G401.6 (cell line): ENCODE data around the gene RGPD8.
"Not testable (repeated sequence)": the region's sequence is repeated elsewhere in the genome, so short reads cannot be mapped to it uniquely, and the experiment has no call there.

ENCODE experiments used
- FAIRE-seq: peaks from 2 replicates; lab custom pipeline; 2012; peaks lifted over from hg19 to GRCh38; lab: Jason Lieb, UNC

RGPD8 gene

DNA sequence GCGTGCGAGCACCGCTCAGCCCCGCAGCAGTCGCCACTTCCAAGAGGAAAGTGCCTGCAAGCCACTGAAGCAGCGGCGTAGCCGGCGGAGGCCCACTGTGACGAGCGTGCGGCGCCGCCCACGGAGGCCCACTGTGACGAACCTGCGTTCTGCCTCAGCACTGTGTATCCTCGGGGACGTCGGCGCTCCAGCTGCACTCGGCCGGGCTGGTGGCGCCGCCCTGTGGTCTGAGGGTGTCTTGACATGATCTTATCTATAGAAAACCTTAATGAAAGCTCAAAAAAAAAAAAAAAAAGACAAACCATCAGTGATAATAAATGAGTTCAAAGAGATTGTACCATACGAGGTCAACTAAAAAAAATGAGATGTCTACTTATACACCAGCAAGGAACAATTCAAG is at the start of gene RGPD8:
Gene RGPD8, minus strand, starts transcription at position 166 of the 400 bp plus-strand sequence. CDS start 192 bp downstream, outside the sequence.
- not testable (repeated sequence) for FAIRE-seq

- no peak for FAIRE-seq
Measured at GRCh38 chr2:112483042-112483473, 49.6 kb upstream of the RGPD8 start.

DNA sequence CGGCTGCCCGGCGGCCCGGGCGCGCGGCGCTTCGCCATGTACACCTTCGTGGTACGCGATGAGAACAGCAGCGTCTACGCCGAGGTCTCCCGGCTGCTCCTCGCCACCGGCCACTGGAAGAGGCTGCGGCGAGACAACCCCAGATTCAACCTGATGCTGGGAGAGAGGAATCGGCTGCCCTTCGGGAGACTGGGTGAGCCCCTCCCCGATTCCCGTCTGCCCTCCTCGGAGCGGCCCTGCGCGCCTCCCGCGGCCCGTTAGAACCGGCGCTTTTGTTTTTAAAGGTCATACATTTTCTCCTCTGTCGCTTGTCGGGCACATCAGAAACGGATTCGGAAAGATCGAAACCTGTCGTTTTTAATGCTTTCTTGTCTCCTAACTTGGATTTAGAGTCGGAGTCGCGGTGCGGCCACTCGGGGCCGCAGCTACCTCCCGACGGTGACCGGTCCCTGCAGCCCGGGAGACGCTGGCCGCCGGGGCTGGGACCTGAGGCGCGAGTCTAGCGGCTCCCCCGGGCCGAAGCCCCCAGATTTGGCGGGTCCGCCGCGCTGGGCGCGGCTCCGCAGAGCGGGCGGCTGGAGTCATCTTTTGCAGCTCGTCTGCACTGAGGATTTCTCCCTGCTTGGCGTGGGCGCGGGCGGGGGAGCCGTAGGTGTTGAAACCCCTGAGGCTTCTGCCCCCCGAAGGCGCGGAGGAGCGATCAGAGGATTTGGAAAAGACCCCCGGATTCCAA is 49.0 kb upstream of the RGPD8 start:
- no peak for FAIRE-seq

GRCh38 chr2:112481528-112482233 is 48.2 kb upstream of the RGPD8 start, which contains the start of gene TTL:
TTL (plus strand) TSS chr2:112482156; CDS start chr2:112482345, 189 bp downstream.
- FAIRE-seq, result no peak

GRCh38 chr2:112481050-112481527 is 47.6 kb upstream of the RGPD8 start:
- FAIRE-seq, result peak; percentile 70

GRCh38 chr2:112480530-112481049 is 47.1 kb upstream of the RGPD8 start:
- no peak for FAIRE-seq

GRCh38 chr2:112476434-112476833 is 43.0 kb upstream of the RGPD8 start:
- no peak for FAIRE-seq

DNA sequence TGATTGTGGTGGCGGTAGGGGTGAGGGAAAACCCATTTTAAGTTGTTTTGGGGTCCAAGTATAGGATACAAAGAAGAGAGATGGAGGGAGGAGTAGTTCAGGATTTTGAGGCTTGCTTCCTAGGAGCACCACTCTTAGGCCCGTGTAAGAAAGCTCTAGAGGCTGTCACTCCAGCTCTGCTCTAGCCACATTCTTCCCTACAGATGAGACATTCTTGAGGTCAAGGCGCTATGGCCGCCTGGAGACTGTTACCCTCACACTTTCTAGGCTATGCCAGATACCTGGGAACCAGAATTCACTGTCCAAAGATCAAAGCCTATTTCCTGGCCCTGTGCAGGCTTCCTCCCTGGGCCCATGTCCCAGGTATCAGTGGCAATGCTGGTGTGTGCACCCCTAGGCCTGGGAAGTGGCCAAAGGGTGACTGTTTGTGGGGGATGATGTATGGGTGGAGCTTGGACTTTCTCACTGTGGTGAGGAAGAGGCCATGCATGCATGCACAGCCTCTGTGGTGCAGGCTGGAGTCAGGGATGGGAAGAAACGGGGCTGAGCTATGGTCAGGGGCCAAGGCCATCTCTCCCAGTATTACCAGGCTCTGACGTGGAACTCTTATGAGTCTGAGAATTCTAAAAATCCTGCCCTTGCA is 41.5 kb upstream of the RGPD8 start:
- no peak for FAIRE-seq

- FAIRE-seq, result no peak
Measured at GRCh38 chr2:112472547-112473263, 39.3 kb upstream of the RGPD8 start.

DNA sequence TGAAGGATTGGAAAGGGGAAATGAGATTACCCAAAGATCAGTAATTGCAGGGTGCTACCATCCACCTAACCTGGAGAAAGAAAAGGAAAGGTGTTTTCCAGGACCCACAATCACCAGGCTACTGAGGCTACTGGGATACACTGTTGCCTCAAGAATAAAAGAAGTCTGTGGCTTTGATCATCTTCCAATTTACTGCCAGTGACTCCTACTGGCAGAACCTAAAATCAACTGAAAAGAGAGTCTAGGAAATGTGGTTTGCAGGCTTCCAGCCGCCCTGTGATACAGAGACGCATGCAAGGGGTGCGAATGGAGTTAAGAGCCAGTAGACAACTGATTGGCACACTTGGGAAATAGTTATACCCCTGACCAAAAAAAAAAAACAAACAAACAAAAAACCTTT is 31.9 kb upstream of the RGPD8 start:
- no peak for FAIRE-seq

DNA sequence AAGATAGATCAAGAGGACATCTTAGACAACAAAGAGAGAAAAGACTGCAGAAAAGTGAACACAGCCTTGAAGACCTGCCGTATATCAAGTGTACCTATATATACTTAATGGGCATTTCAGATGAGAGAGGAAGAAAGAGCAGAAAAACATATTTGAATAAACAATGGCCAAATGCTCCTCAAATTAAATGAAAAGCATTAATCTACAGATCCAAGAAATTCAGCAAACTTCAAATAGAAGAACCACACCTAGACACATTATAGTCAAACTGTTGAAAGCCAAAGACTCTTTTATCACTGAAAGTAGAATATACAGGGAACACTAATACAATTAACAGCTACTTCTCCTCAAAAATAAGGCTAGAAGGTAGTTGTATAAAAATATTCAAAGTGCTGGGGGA is 29.8 kb upstream of the RGPD8 start:
- FAIRE-seq, result no peak

DNA sequence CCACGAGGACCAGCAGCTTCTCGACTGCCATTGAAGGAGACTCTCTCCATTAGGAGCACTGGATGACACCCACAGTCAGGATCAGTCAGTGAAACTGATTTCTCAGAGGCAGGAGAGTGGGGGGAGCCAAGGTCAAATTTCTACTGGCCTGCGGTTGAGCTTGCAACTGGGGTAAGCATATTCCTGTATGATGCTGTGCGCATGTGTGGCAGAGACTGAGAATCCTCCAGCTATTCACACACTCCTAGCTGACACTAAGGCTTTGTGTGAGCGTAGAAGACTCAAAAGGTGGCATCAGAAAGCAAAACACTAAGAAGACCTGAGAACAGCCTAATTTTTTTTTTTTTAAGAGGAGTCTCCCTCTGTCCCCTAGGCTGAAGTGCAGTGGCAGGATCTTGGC is 28.7 kb upstream of the RGPD8 start:
- FAIRE-seq, result no peak

GRCh38 chr2:112459372-112459771 is 25.9 kb upstream of the RGPD8 start:
- FAIRE-seq, result no peak

GRCh38 chr2:112454586-112454985 is 21.1 kb upstream of the RGPD8 start:
- no peak for FAIRE-seq

- FAIRE-seq, result no peak
Measured at GRCh38 chr2:112451317-112451716, 17.9 kb upstream of the RGPD8 start.

GRCh38 chr2:112449854-112450253 is 16.4 kb upstream of the RGPD8 start:
- no peak for FAIRE-seq

GRCh38 chr2:112444256-112444655 is 10.8 kb upstream of the RGPD8 start:
- FAIRE-seq, result not testable (repeated sequence)

DNA sequence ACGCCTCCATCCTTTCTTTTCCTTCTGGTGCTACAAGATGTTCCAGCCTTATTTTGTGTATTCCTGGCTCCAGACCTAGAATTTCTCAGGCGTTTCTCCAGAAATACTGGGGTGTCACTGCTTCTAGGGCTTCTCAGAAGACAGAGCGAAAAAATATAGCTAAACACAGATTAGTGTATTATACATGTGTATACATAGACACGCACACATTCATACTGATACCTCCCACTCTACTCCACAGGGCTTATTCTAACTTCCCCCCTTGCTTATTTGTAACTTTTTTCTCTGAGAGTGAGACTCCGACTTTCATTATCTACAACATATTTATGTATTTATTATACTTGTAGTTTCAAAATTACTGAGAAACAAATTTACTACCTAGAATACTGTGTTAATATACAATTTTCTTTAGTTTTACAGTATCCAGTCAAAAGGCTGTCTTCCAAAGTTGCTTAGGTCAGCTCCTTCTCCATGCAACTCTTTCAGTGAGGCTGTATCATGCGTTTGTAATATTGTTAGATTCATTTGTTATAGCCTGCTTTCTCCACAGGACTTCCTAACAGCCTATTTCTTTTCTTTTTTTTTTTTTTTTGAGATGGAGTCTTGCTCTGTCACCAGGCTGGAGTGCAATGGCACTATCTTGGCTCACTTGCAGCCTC is 5.3 kb upstream of the RGPD8 start:
- FAIRE-seq, result not testable (repeated sequence)

DNA sequence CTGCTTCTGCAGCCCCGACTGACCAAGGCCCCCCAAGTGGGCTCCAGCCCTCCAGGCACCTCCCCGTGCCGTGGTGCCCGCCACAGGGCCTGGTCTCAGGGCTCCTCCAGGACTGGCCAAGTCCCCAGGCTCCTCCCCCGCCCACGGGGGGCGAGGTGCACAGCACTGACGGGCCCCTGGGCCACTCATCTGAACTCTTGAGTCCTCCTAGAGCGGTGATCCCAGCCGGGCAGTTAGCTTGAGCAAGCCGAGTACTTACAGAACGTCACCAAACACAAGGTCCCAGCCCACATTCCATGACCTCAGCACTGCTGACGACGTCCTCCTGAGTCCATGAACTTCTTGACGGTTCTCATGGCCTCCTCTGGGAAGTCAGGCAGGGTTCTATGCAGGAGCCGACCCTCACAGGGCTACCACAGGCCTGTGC is 4.0 kb upstream of the RGPD8 start:
- not testable (repeated sequence) for FAIRE-seq

GRCh38 chr2:112436993-112437392 is 3.5 kb upstream of the RGPD8 start:
- FAIRE-seq, result not testable (repeated sequence)

- FAIRE-seq, result not testable (repeated sequence)
Measured at GRCh38 chr2:112435716-112436431, 2.4 kb upstream of the RGPD8 start.
